GM21390 (cell line): ENCODE measurements around the gene BPHL.
"Not testable (repeated sequence)": the region's sequence is repeated elsewhere in the genome, so short reads cannot be mapped to it uniquely, and the experiment has no call there.

ENCODE experiments used
- ATAC-seq: cut with Tn5 transposase; IDR thresholded peaks from one replicate; pipeline ENCODE4 v1.9.1; 2021; ENCODE audit not compliant: unreplicated experiment

The BPHL gene

GRCh38 chr6:3118353-3119039 lies at the start of gene BPHL:
BPHL (plus strand) TSS chr6:3118711; CDS start chr6:3118741, 30 bp downstream.
- ATAC-seq: peak; percentile 89

- no peak for ATAC-seq
These were observed 46.9 kb upstream of the BPHL start for GRCh38 chr6:3071568-3071967.

GRCh38 chr6:3072798-3073197 lies 45.7 kb upstream of the BPHL start:
- ATAC-seq: no peak

- ATAC-seq: no peak
These were observed 45.1 kb upstream of the BPHL start for GRCh38 chr6:3073382-3073781.

GRCh38 chr6:3075772-3076113 lies 42.8 kb upstream of the BPHL start:
- no peak for ATAC-seq

GRCh38 chr6:3076320-3076719 lies 42.2 kb upstream of the BPHL start:
- no peak for ATAC-seq

GRCh38 chr6:3077430-3077829 lies 41.1 kb upstream of the BPHL start:
- ATAC-seq: no peak

- ATAC-seq: not testable (repeated sequence)
These were observed 39.6 kb upstream of the BPHL start for GRCh38 chr6:3078952-3079351.

GRCh38 chr6:3079682-3080081 lies 38.8 kb upstream of the BPHL start:
- no peak for ATAC-seq

- no peak for ATAC-seq
These were observed 36.6 kb upstream of the BPHL start for GRCh38 chr6:3081960-3082359.

GRCh38 chr6:3085074-3085473 lies 33.4 kb upstream of the BPHL start:
- no peak for ATAC-seq

- no peak for ATAC-seq
These were observed 32.1 kb upstream of the BPHL start for GRCh38 chr6:3086282-3086946.

GRCh38 chr6:3088446-3088845 lies 30.1 kb upstream of the BPHL start:
- no peak for ATAC-seq

- ATAC-seq: no peak
These were observed 29.5 kb upstream of the BPHL start for GRCh38 chr6:3088968-3089367.

- ATAC-seq: no peak
These were observed 28.5 kb upstream of the BPHL start for GRCh38 chr6:3090013-3090412.

GRCh38 chr6:3094815-3095214 lies 23.7 kb upstream of the BPHL start:
- no peak for ATAC-seq

- ATAC-seq: no peak
These were observed 15.6 kb upstream of the BPHL start for GRCh38 chr6:3102875-3103274.

GRCh38 chr6:3108746-3109414 lies 9.6 kb upstream of the BPHL start:
- ATAC-seq: no peak

- no peak for ATAC-seq
These were observed 8.8 kb upstream of the BPHL start for GRCh38 chr6:3109761-3110160.

- ATAC-seq: no peak
These were observed 4.1 kb upstream of the BPHL start for GRCh38 chr6:3114377-3114776.

GRCh38 chr6:3117912-3118352 lies 579 bp upstream of the BPHL start:
- ATAC-seq: no peak

- peak; percentile 32 for ATAC-seq
These were observed 671 bp downstream of the BPHL start for GRCh38 chr6:3119040-3119723.
